Naive thymus-derived CD4-positive, alpha-beta T cell (primary cell): ENCODE results near the gene PXDN. TPM values are rescaled to one million over a fixed set of nuclear protein-coding genes. Genes with fewer than 3 reads are reported as not detected.

ENCODE experiments used
- ATAC-seq: fragments of 150-1000 bp; cut with Tn5 transposase; 2 replicates; pipeline ENCODE4 v1.10.0; 2021; ENCODE audit warnings: mild to moderate bottlenecking, moderate library complexity
- CTCF ChIA-PET: fragments of 350-600 bp; sonication (Branson Sonifier 250); formaldehyde crosslinking; loops from one replicate; lab custom pipeline; 2021; ENCODE audit warnings: antibody characterized with exemption; lab: Charles Lee
- POLR2A ChIA-PET: fragments of 350-600 bp; sonication (Branson Sonifier 250); formaldehyde crosslinking; loops from one replicate; lab custom pipeline; 2021; ENCODE audit warnings: antibody characterized with exemption, inconsistent platforms; lab: Charles Lee
- DNase-seq, 9 donors: peaks; one replicate each; pipeline versions ENCODE4 v3.0.0 to v3.0.0-alpha.2; 2020 to 2022; ENCODE audit warnings: mixed read lengths in 1 of 9
- H3K27ac ChIP-seq: one replicate; pipeline ENCODE4 v1.7.0; 2013; ENCODE audit warnings: mild to moderate bottlenecking, low read depth, low read length, moderate library complexity
- H3K27me3 ChIP-seq, 2 donors: one replicate each; pipeline ENCODE4 v1.7.0; 2013; ENCODE audit warnings: low read length in 2 of 2, mild to moderate bottlenecking in 2 of 2, moderate library complexity in 2 of 2; ENCODE audit not compliant: control insufficient read depth in 2 of 2, insufficient read depth in 2 of 2
- H3K36me3 ChIP-seq, 3 experiments: 1 replicate in 2 of 3; 2 replicates in 1 of 3; pipeline ENCODE4 v1.7.0; 2013; ENCODE audit warnings: low read length in 3 of 3, mild to moderate bottlenecking in 3 of 3, moderate library complexity in 1 of 3; ENCODE audit not compliant: insufficient read depth in 3 of 3, control insufficient read depth in 2 of 3
- H3K4me1 ChIP-seq, 2 donors: one replicate each; pipeline ENCODE4 v1.7.0; 2013; ENCODE audit warnings: low read length in 2 of 2, mild to moderate bottlenecking in 2 of 2, moderate library complexity in 1 of 2; ENCODE audit not compliant: control insufficient read depth in 2 of 2, insufficient read depth in 2 of 2
- H3K4me3 ChIP-seq: 2 replicates; pipeline ENCODE4 v1.7.0; 2013; ENCODE audit warnings: mild to moderate bottlenecking, low read length
- H3K9me3 ChIP-seq, 3 experiments: 1 replicate in 2 of 3; 2 replicates in 1 of 3; pipeline ENCODE4 v1.7.0; 2013; ENCODE audit warnings: low read length in 3 of 3; ENCODE audit not compliant: control insufficient read depth in 2 of 3
- H3K27ac Mint-ChIP-seq, 9 donors: one replicate each; pipeline ENCODE4 v1.8.0; 2020 to 2022; ENCODE audit warnings: mixed read lengths in 9 of 9, mild to moderate bottlenecking in 8 of 9, moderate library complexity in 5 of 9, inconsistent platforms in 2 of 9
- H3K27me3 Mint-ChIP-seq, 5 donors: one replicate each; pipeline ENCODE4 v1.8.0; 2021 to 2022; ENCODE audit warnings: mixed read lengths in 5 of 5, mild to moderate bottlenecking in 1 of 5
- H3K36me3 Mint-ChIP-seq, 5 donors: one replicate each; pipeline ENCODE4 v1.8.0; 2020 to 2022; ENCODE audit warnings: mixed read lengths in 5 of 5, mild to moderate bottlenecking in 3 of 5, inconsistent platforms in 1 of 5
- H3K4me1 Mint-ChIP-seq, 7 donors: one replicate each; pipeline ENCODE4 v1.8.0; 2020 to 2022; ENCODE audit warnings: mixed read lengths in 7 of 7, mild to moderate bottlenecking in 3 of 7, inconsistent platforms in 1 of 7
- H3K4me3 Mint-ChIP-seq, 10 donors: one replicate each; pipeline ENCODE4 v1.8.0; 2020 to 2022; ENCODE audit warnings: mild to moderate bottlenecking in 10 of 10, mixed read lengths in 10 of 10, moderate library complexity in 6 of 10, inconsistent platforms in 2 of 10
- H3K9me3 Mint-ChIP-seq, 11 donors: one replicate each; pipeline ENCODE4 v1.8.0; 2020 to 2022; ENCODE audit warnings: mixed read lengths in 11 of 11, mild to moderate bottlenecking in 4 of 11, inconsistent platforms in 1 of 11, moderate library complexity in 1 of 11
- intact Hi-C, 2 donors: fragments of 100-400 bp; cut with micrococcal nuclease; formaldehyde crosslinking; loops; one replicate each; pipeline ENCODE4 v1.15.1; 2023
- polyA plus RNA-seq, 2 donors: library from polyadenylated mRNA; unstranded; fragments of 300-500 nt; fragmentation: Illumina TruSeq; gene quantifications; one replicate each; pipeline ENCODE4 v1.2.3, GENCODE V29; 2021
- total RNA-seq, 6 experiments: library from RNA in 5 of 6; stranded (reverse) in 5 of 6; gene quantifications; 1 replicate in 5 of 6; 2 replicates in 1 of 6; pipeline ENCODE4 v1.2.3 and lab custom pipeline; 2021 to 2026

The PXDN gene
- total and polyA plus RNA-seq, 7 experiments from 2014 or later = 0.47 to 3.1 (median 1.00) TPM; not detected in 3

DNA sequence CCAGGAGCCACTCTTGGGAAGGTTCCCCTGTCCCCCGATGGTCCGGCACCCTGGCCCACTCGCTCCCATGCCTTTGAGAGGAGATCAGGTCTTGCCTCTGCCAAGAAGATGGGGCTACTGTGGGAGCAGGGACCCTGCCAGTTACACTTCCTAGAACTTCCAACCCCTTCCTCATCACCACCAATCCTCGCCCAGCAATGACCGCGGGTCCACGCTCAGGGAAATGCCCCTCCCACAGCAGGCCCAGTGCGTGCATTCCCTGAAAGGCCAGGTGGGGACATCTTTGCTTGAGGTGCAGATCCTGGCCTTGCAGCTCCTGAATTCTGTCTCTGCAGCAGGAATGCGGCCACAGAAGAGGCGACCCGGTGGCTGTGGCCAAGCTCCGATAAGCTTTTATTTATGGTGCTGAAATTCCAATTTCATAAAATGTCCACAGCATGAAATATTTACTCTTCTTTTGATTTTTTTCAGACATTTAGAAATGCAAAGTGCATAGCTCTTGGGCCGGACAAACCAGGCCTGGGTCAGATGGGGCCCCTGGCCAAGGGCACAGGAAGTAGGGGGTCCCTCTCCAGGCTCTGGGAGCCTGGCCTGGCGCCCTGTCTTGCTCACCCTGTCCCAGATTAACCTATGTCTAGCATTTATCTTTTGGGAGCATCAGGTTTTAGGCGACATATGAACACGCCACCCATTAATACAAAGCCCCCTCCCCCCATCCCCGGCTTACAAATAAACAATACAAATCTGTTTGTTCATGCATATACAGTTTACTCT lies 29.8 kb downstream of the PXDN start:
- POLR2A ChIA-PET = no interaction called here
- no peaks in the 10 kb centered on the region for H3K4me1 ChIP-seq
- Mint-ChIP-seq H3K36me3 (no peaks in the 10 kb centered on the region), H3K27ac (no peak overlapping the region), H3K9me3 (peaks cover 0 to 11% (median 0%) of the 10 kb centered on the region in 11 donors), H3K27me3 (peaks cover 0 to 27% (median 14%) of the 10 kb centered on the region in 5 donors), H3K4me1 (no peaks in the 10 kb centered on the region), H3K4me3 (no peak overlapping the region)
- no peak for ATAC-seq
- intact Hi-C loops = no loop called here
- no peak overlapping the region for H3K27ac ChIP-seq
- H3K9me3 ChIP-seq = no peaks in the 10 kb centered on the region
- DNase-seq = no peak
- H3K36me3 ChIP-seq = no peaks in the 10 kb centered on the region
- CTCF ChIA-PET = no interaction called here
- H3K4me3 ChIP-seq = no peak overlapping the region
- H3K27me3 ChIP-seq = no peaks in the 10 kb centered on the region

DNA sequence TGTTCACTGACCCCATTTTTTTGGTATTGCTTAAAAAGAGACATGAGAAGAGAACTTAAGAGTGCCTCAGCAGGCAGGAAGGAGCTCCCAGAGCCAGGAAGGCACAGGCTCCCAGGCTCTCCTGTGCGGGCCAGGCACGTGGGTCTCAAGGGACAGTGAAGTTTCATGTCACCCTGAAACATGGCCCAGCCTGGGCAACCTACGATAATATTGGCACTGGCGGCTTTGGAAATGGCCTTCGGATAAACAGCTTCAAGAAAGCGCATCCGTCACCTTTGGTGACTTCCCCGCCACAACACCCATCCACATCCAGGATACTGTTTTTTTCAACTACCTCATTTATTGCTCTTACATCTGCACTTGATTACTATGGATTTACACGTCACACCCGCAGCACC lies 30.5 kb downstream of the PXDN start:
- Mint-ChIP-seq H3K4me3 (no peak overlapping the region), H3K27me3 (peaks cover 0 to 27% (median 14%) of the 10 kb centered on the region in 5 donors), H3K9me3 (peaks cover 0 to 11% (median 0%) of the 10 kb centered on the region in 11 donors), H3K27ac (no peak overlapping the region), H3K4me1 (no peaks in the 10 kb centered on the region), H3K36me3 (no peaks in the 10 kb centered on the region)
- Histone ChIP-seq H3K27ac (no peak overlapping the region), H3K4me1 (no peaks in the 10 kb centered on the region), H3K27me3 (no peaks in the 10 kb centered on the region), H3K9me3 (no peaks in the 10 kb centered on the region), H3K36me3 (no peaks in the 10 kb centered on the region), H3K4me3 (no peak overlapping the region)
- POLR2A ChIA-PET = interaction anchor here (0.6 kb wide), 1 partner anchor 23 kb away, joined by 3 read pairs; no protein-coding TSS in a partner anchor
- CTCF ChIA-PET = no interaction called here
- no peak for ATAC-seq
- intact Hi-C loops = no loop called here
- no peak for DNase-seq

DNA sequence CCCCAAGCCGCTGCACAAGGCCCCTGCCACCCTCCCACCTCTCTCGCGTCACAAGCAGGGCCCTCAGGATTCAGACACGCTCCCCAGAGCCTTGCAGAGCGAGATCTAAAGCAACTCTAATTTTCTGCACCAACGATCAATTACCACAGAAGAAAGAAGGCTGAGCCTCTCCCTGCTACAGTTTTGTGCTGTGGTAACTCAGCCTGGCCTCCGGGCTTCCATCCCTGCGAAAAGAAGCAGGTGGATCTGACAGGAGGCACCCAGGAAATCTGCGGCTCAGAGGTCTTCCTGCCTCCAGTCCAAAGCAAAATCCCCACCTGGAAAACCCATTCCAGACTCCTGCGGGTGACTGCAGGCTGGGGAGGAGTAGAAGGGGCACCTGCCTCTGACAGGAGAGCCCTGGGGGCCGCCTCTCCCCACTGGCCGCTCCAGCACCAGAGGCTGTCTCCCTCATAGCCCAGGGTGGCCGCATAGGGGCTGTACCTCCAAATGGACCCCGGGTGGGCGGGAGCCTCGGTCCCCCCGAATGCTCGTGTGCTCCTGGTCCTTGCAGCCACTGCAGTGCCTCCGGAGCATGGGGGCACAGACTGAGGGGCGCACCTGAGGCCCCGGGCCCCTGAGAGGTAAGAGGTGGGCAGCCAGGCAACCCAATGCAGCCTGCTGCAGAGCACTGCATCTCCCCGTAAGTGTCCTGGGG lies 31.0 kb downstream of the PXDN start:
- Mint-ChIP-seq H3K27ac (no peak overlapping the region), H3K4me1 (no peaks in the 10 kb centered on the region), H3K27me3 (peaks cover 0 to 27% (median 14%) of the 10 kb centered on the region in 5 donors), H3K9me3 (peaks cover 0 to 11% (median 0%) of the 10 kb centered on the region in 11 donors), H3K36me3 (no peaks in the 10 kb centered on the region), H3K4me3 (no peak overlapping the region)
- CTCF ChIA-PET = no interaction called here
- Histone ChIP-seq H3K9me3 (no peaks in the 10 kb centered on the region), H3K27me3 (no peaks in the 10 kb centered on the region), H3K36me3 (no peaks in the 10 kb centered on the region), H3K27ac (no peak overlapping the region), H3K4me1 (no peaks in the 10 kb centered on the region), H3K4me3 (no peak overlapping the region)
- ATAC-seq (no peak), DNase-seq (no peak)
- intact Hi-C loops = no loop called here
- POLR2A ChIA-PET = interaction anchor here (0.6 kb wide), 1 partner anchor 22 kb away, joined by 3 read pairs; no protein-coding TSS in a partner anchor

DNA sequence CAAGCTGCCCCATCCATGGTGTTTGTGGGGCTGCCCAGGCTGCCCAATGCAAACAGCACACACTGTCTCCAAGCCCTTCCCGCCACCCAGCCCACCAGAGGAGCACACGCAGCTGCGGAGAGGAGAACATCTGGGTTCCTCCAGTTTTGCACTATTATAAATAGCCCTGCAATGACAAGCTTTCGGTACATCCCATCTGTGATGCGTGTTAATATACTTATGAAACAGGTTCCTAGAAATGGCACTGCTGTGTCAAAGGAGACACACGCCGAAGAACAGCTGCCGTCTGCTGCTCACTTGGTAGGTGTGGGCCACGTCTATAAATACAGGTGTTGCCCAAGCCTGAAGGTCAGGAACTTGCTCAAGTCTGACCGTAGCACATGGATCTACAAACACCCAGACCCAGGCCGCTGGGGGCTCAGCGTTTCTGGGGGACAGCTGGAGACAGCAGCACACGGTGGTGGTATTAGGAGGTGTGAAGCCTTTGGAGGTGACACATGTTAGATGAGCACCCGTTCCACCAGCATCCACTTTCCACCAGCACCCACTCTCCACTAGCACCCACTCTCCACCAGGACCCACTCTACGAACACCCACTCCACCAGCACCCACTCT lies 34.3 kb downstream of the PXDN start:
- H3K9me3 ChIP-seq = no peaks in the 10 kb centered on the region
- no peaks in the 10 kb centered on the region for H3K36me3 Mint-ChIP-seq
- H3K9me3 Mint-ChIP-seq = peaks cover 0 to 2% (median 0%) of the 10 kb centered on the region in 11 donors
- no peak overlapping the region for H3K27ac ChIP-seq
- ChIA-PET POLR2A (no interaction called here), CTCF (no interaction called here)
- no peaks in the 10 kb centered on the region for H3K4me1 ChIP-seq
- intact Hi-C loops = no loop called here
- DNase-seq (no peak), ATAC-seq (no peak)
- no peak overlapping the region for H3K4me3 Mint-ChIP-seq
- no peaks in the 10 kb centered on the region for H3K27me3 ChIP-seq
- H3K4me3 ChIP-seq = no peak overlapping the region
- no peak overlapping the region for H3K27ac Mint-ChIP-seq
- H3K4me1 Mint-ChIP-seq = peaks cover 0 to 6% (median 0%) of the 10 kb centered on the region in 7 donors
- H3K27me3 Mint-ChIP-seq = peaks cover 3 to 30% (median 14%) of the 10 kb centered on the region in 5 donors
- H3K36me3 ChIP-seq = no peaks in the 10 kb centered on the region

DNA sequence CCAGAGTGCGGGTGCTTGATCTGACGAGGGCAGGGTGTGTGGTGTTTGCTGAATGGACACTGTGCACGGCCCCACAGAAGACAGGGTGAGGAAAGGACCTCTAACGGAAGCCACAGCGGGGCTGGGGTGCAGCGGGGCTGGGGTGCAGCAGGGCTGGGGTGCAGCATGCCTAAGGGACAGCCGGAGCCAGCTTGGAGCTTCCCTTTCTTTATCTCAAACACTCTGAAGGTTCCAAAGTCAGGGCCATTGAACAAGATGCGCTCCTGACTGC lies 35.0 kb downstream of the PXDN start:
- no peaks in the 10 kb centered on the region for H3K9me3 ChIP-seq
- H3K4me3 ChIP-seq = no peak overlapping the region
- H3K27ac ChIP-seq = no peak overlapping the region
- Mint-ChIP-seq H3K4me3 (no peak overlapping the region), H3K27me3 (peaks cover 3 to 23% (median 10%) of the 10 kb centered on the region in 5 donors), H3K9me3 (peaks cover 0 to 1% (median 0%) of the 10 kb centered on the region in 11 donors), H3K27ac (no peak overlapping the region), H3K36me3 (no peaks in the 10 kb centered on the region), H3K4me1 (peaks cover 0 to 6% (median 0%) of the 10 kb centered on the region in 7 donors)
- ChIA-PET POLR2A (no interaction called here), CTCF (no interaction called here)
- no peaks in the 10 kb centered on the region for H3K36me3 ChIP-seq
- DNase-seq (no peak), ATAC-seq (no peak)
- intact Hi-C loops = no loop called here
- H3K4me1 ChIP-seq = no peaks in the 10 kb centered on the region
- H3K27me3 ChIP-seq = no peaks in the 10 kb centered on the region

DNA sequence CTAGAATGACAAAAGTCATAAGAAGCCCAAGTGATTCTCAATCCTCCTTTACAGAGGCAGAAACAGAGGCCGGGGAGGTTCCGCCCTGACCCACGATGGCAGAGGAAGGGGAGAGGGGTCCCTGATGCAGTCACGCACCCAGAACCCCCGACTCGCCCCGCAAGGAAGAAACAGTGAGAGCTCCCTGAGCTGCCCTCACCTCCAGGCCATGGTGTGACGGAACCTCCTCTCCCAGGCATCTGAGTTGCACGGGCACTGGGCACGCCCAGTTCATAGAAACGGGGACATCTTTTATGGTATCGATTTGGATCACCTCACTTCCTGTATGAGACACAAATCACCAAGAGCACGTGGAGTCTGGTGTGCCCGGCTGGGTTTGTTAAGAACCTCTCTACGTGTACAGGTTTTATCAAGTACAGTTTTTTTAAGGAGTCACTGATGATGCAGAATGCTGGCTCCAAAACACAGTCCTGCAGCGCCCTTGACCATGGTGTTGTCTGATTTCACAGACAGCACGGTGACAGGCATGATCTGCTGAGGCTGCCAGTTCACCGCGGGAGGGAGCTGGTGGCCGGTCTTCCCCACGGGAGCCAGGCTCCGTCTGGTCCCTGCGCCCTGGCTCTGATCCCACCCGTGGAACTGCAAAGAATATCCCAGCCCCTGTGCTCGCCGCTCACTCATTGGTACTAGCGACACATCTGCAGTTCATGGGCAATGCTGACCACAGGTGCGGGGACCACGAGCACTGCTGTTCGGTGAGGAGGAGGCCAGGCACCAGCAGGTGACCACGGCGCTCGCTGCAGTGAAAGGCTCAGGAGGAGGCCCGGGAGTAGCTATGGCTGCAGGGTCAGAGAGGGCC lies 35.6 kb downstream of the PXDN start:
- intact Hi-C loops = no loop called here
- Histone ChIP-seq H3K27me3 (no peaks in the 10 kb centered on the region), H3K36me3 (no peaks in the 10 kb centered on the region), H3K4me1 (no peaks in the 10 kb centered on the region), H3K9me3 (no peaks in the 10 kb centered on the region), H3K27ac (no peak overlapping the region), H3K4me3 (no peak overlapping the region)
- POLR2A ChIA-PET = no interaction called here
- CTCF ChIA-PET = no interaction called here
- DNase-seq (no peak), ATAC-seq (no peak)
- Mint-ChIP-seq H3K27ac (no peak overlapping the region), H3K36me3 (no peaks in the 10 kb centered on the region), H3K27me3 (peaks cover 0 to 17% (median 7%) of the 10 kb centered on the region in 5 donors), H3K4me3 (no peak overlapping the region), H3K4me1 (peaks cover 0 to 6% (median 0%) of the 10 kb centered on the region in 7 donors), H3K9me3 (no peaks in the 10 kb centered on the region)
